Frontal cortex (tissue), 4 donors: ENCODE measurements around the gene FASN. TPM values are rescaled to one million over a fixed set of nuclear protein-coding genes. Genes with fewer than 3 reads are reported as not detected.

Experiments
- DNase-seq, 2 donors: peaks; one replicate each; pipeline ENCODE4 v3.0.0; 2012; ENCODE audit warnings: low spot score in 2 of 2
- FAIRE-seq: peaks from 2 replicates; lab custom pipeline; 2012; peaks lifted over from hg19 to GRCh38; lab: Jason Lieb, UNC
- total RNA-seq: library from RNA; depleted of rRNA; stranded (reverse); fragments of >200 nt; gene quantifications from one replicate; pipeline ENCODE4 v1.2.3, GENCODE V29; 2014
- donor health status: control.
- donor health status: control.
- donor health status: control.

The FASN gene
- total RNA-seq, 1 donor from 2014 or later = 92.1 TPM

DNA sequence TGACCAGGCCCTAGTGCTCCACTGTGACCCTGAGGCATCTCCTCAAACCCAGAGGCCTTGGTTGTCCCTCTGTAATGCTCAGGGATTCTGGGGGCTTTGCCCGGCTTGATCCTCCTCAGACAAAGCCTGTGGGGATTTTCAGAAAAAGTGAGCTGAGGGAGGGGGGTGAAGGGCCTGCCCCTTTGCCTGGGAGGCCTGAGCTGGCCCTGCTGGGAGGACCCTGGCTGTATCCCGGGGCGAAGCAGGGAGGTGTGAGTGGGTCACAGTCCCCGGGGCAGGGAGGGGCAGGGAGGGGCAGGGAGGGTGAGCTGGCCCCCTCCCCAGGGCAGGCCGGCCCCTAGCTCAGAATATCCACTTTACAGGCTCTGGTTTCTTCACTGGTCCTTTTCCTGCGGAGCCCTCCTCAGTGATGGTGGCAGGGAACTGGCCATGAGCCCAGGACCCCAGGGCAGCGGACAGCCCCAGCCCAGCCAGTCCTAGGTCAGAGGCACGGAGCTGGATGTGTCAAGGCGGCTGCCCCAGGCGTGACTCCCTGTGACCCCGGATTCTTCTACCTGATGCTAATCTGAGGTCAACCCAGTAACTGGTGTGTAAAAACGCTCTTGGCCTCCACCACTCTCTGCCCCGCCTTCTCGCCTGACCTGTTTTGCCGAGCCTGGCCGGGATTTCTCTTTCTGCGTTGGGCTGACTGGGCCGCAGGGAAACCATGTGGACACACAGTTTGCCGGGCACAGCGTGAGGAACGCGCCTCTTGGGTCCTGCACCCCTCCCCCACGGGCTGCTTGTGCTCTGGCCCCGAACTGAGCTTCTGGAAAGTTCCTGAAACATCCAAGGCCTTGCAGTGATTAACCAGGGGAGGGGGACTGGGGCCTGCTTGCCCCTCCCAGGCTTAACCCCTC is 5.8 kb upstream of the FASN start:
- FAIRE-seq = no peak
- no peak for DNase-seq

DNA sequence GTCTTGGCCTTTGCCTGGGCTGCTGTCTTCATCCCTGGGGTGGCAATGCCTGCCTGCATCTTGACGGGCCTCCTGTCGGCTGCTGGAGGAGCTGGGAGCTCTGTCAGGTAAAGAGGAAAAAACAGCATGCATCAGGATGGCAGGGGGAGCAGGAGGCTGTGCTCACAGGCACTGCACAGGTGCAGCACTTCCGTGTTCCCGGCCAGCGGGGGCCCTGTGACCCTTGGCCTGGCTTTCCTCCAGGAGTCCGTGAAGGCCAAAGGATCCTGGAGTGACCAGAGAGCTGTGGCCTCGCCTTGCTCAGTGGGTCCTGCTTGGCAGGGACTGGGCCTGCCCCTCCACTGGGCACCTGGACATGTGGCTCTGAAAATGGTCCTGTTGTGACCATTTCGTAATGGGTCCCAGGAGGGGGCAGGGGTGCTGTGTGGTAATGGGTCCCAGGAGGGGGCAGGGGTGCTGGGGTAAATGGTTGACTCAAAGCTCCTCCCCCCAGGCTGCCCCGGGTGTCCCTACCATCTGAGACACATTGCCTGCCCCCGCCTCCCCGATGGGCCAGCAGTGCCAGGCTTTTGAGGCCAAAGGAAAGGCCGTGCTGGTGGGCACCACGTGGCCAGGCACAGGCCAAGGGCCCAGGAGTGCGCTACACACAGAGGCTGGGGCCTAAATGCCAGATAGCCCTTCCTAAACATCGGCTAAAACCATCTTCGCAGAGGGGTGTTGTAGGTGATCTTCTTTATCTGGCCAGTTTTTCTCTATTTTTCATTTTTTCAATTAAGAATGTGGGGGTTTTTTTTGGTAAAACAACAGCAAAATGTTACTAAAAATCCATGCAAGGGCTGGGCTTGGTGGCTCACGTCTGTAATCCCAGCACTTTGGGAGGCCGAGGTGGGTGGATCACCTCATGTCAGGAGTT is 4.0 kb upstream of the FASN start:
- DNase-seq = peak in 1 of 2 donors; percentile 55
- FAIRE-seq = no peak

DNA sequence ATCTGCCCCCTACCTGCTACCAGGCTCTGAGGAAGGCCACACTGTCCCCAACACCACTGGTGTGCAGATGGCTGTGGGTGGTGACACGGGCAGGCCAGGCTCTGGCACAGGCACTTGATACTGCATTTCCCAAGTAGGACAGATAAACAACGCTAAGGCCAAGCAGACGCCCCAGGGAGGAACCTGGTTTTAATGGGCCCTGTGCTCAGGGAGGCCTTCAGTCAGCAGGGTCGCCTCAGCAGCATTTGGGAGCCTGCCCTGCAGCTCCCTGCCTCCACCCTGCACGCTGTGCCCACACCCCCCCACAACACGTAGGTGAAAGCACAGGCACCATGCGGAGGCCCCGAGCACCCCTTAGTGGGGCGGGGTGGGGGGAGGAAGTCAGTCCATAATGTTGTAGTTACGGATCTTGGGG is 3.3 kb upstream of the FASN start:
- no peak for DNase-seq
- no peak for FAIRE-seq

DNA sequence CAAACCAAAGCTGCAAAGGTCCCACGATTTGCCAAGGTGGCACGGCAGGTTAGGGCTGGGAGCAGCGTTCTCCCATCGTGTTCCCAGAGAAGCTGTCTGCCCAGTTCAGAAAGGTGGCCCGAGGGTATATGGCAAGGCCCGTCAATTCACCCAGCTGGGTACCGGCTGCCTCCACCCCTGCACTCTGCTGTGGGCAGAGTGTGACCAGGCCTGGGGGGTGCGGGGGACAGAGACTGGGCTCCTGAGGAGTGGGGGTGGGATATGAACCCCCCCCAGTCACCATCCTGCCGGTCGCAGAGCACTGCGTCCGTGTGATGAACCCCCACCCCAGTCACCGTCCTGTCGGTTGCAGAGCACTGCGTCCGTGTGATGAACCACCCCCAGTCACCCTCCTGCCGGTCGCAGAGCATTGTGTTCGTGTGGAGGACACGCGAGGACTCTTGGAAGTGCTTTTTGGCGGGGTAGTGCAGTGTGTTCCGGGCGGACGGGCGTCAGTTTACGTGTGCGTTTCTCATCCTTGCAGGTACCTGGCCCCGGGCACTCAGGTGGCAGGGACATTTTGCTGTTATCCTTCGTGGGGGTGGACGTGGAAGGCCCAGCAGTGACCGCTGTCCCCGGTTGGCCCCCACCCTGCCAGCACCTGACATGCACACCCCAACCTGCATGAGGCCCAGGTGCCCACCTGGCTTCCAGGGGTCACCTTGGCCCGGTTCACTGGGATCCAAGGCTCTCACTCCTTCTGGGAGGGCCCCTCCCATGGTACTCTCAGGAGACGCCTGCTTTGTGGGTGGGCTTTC is 2.7 kb upstream of the FASN start:
- FAIRE-seq = no peak

DNA sequence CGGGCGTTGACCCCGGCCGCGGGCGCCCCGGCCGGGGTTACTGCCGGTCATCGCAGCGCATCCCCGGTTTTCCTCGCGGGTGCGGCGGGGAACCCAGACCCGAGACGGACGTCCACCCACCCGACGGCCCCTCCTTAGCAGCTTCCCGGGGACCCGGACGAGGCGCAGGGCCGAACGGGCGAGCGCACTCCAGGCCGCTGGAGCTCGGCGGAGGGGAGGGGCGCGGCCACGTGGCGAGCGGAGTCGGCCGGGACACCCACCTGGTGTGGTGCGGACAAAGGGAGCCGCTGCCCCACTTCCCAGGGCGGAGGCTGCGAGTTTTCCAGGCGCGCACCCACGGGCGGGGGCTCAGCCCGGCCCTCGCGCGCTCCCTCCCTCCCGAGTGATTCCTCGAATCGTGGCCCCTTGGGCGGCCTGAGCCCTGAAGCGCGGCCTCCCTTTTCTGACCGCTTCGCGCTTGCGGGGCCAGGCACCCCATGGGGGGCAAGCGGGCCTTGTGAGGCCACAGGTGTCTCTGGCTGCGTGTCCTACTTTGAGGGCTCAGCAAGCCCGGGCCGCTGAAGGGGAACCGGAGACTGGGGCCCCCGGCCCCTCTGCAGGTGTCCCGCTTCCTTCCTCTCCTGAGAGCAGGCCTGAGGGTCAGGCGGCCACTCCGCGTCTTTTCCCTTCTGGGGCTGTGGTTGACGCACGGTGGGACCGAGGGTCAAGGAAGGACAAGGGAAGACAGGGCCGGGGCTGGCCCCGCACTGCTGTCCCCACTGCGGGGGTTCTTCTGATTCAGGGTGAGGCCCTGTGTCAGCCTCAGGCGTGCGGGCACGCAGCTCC is 1.1 kb upstream of the FASN start:
- DNase-seq = no peak
- no peak for FAIRE-seq

More for the DNA sequence above, 2.7 kb upstream of the FASN start:
- no peak for DNase-seq

DNA sequence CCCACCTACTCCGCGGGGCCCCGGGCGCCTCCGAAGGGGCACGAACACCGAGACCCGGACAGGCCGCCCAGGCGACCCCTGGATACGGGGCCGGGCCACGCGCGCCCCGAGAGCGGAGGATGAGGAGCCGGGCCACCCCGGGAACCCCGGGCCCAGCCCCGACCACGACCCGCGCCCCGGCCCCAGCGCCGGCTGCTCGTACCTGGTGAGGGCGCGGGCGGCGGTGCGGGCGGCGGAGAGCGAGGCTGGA is 192 bp downstream of the FASN start:
- no peak for FAIRE-seq
- DNase-seq = no peak

DNA sequence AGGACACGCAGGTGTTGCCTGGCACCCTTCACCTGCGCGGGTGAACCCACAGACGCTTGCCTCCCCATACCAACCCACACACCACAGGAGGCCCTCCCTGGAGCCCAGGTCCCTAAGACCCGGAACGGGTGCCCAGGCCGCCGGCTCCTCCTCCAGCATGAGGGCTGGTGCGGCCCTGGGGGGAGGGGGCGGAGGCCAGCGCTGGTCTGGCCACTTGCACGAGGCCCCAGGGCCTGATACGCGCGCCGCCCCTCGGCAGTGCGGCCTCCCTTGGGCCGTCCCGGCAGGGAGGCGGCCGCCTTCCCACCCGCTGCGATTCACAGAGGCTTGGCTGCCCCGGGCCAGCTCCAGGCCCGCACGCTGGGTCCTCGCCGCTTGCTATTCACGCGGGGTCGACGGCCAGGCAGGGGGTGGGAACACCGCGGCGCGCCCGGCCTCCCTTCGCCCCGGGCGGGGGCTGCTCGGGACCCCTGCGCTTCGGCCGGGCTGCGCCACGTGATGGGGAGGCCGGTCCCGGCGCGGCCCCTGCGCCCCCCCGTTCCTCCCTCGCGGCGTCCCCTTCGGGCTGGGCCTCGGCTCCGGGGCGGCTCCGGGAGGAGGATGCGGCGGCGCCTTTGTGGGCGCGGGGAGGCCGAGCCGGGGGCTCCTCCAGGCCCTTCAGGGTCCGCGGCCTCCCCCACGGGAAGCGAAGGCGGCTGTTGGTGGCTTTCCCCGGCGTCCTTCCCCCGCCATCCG is 685 bp downstream of the FASN start:
- DNase-seq (peak; percentile 75 to 80), FAIRE-seq (no peak)

DNA sequence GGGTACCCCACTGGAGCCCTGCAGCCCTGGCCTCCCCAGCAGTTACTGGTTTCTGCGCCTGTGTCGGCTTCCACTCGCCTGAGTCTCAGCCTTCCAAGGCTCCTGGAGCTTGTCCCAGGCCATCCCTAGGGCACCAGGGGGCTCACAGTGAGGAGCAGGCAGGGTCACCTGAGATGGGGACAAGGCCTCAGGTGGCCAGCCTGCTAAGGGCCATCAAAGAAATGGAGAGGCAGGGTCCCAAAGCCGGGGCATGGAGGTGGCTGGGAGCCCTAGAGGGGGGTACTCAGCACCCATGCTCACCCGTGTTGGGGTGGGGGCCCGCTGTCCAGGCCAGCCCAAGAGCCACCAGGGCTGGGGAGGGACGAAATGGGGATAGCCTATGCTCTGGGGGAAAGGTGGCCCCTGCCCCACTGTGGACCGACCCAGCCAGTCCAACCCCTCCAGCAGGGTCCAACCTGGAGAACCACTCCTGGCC is 1.3 kb downstream of the FASN start:
- FAIRE-seq (no peak), DNase-seq (no peak)

DNA sequence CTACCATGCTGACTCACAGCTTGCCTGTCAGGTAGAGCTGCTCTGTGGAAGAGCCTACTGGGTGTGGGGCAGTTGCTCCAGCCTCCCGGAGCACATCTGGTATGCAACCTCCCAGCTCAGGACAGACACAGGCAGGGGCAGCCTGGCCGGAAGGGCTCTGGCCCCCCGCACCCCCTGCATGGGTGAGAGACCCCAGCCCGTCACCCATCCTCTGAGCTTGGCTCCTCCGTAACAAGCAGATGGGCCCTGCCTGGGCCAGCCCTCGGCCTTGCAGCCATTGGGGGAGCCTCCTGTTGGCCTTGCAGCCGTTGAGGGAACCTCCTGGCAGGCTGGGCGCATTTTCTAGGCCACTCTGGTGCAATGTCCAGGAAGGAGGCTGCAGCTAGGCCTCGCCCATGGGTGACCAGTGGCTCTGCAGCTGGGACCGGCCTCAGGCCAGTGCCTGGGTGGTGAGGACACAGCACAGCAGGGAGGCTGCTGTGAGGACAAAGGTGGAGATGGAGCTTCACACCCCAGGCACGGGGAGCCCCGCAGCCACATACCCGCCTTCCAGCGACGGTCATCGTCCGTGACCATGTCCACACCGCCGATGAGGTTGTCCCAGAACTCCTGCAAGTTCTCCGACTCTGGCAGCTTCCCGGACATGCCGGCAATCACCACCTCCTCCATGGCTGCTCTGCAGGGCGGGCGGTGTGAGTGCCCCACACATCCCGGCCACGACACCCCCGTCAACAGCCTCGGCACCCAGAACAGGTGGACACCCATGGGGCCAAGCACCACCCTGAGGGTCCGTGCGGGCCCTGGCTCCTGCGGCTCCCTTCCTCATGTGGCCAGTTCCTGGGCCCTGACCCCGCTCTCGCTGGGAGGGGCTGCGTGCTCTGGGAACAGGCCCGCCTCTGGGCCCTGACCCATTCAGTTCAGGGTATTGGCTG is 2.0 kb downstream of the FASN start:
- FAIRE-seq (no peak), DNase-seq (no peak)

DNA sequence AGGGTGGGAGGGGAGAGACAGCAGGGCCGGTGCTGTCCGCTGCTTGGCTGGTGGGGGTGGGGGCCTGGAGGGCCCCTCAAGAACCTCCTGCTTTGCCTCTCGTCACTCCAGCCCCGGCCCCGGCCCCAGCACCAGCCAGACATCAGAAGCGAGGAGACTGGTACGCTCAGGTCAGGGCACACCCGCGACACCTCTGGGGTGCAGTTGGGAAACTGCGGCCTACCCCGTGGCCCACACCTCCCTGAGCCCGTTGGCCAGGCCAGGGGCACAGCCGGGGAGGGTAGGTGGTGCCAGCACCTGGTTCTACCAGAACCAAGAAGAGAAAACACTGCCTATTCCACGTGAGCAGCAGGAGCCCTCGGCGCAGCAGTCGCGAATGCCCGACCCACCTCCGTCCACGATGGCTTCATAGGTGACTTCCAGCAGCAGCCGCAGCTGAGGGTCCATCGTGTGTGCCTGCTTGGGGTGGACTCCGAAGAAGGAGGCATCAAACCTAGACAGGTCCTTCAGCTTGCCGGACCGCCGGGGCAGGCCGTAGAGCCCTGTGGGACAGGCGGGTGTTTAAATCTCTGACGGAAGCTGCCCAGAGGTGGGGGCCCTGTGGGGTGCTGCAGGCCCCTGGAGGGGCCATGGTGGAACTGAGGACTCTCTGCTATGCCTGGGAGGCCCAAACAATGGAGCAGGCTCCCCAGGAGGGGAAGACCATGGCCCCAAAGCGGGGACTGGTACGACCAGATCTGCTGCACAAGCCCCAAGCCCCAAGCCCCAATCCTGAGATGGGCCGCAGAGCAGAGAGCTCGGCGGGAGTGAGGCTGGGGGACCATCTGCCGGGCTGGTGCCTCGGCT is 2.9 kb downstream of the FASN start:
- no peak for FAIRE-seq
- no peak for DNase-seq

DNA sequence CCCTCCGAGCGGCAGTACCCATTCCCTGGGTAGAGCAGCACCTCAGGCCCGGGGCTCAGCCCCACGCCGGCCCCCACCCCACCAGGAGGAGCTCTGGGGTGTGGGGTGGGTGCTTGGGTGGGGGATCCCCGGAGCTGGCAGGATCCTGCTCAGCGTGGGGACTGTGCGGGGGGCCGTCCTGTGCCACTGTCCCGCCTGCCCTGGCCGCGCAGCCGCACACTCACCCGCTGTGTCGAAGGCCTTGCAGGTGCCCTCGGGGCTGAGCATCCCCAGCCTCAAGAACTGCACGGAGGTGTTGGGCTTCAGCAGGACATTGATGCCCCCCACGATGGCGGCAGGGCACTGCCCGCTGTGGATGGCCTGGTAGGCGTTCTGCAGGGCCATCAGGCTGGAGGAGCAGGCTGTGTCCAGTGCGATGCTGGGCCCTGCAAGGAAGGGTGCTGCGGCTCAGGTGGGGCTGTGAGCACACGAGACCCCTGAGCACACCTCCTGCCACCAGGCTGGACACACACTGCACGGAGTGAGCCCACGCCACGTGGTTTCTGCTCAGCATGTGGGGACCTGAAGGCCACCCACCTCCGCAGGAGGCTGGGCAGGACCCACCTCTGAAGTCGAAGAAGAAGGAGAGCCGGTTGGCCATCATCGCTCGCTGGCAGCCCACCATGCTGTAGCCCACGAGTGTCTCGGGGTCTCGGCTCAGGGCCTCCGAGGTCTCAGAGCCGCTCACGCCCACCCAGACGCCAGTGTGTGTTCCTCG is 4.9 kb downstream of the FASN start:
- FAIRE-seq (no peak), DNase-seq (no peak)

DNA sequence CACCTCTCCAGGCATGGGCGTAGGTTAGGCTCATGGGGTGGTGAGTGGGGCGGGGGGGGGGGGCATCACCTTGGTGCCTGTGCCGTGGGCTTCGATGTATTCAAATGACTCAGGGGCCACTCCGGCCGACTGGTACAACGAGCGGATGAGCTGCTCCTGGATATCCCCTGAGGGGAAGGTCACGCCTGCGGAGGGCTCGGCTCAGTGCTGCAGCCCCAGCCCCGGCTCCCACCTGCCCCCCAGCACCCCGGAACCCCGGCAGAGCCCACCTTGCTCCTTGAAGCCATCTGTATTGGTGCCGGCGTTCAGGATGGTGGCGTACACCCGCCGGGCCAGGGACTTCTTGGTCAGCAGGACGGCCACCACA is 5.4 kb downstream of the FASN start:
- FAIRE-seq = no peak

DNA sequence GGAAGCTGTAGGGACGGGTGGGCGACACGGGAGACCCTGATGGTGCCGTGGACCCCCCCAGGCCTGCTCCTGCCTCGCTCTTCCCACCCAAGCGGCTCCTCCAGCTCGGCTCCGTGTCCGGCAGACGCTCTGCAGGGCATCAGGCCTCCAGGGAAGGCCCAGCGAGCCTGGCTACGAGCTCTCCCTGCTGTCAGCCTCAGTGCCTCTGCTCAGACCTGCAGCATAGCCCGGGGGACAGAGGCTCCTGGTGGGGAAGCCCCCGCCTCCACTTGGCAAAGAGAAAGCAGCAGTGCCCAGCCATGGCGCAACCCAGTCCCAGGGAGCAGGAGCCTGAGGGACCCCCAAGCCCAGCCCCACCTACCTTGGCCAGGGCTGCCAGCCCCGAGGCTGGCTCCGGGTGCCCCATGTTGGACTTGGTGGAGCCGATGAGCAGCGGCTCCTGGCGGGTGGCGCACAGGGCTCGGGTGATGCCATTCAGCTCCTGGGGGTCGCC is 5.9 kb downstream of the FASN start:
- FAIRE-seq (no peak), DNase-seq (no peak)

More for the DNA sequence above, 5.4 kb downstream of the FASN start:
- no peak for DNase-seq

DNA sequence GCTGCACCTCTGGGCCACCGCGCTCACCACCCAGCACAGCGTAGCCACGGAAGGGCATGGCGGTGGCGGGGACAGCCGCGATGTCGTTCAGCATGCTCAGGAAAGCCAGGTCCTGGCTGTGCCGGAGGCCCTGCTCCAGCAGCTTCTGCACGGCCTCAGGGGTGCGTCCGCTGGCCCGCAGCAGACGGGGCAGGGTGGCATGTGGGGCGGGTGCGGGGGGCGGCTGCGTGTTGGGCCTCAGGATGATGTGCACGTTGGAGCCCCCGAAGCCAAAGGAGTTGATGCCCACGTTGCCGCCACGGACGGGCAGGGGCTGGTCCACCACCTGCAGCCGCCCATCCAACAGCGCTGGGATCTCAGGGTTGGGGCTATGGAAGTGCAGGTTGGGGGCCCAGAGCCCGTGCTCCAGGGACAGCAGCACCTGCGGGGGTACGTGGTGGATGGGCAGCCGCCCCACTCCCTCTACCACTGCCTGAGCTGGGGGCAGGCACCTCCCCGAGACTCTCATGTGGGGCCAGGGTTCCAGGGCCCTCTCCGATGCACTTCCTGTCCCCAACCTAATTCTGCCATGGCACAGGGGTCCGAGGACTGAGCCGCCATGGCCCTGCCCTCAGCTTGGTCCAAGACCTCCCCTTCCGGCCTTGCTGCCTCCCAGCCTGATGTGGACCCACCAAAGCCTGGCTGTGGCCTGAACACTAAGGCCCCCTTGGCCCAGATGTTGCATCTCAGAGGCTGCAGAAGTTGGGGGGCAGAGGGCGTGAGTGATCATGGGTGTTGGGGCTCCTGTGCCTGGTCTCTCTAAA is 6.6 kb downstream of the FASN start:
- FAIRE-seq (no peak), DNase-seq (no peak)
